C4-2B (cell line): ENCODE measurements around the gene FAHD2A.
A peak's percentile ranks its signal among the peaks of the same experiment; 100 is the strongest.
"Not testable (repeated sequence)": the region's sequence is repeated elsewhere in the genome, so short reads cannot be mapped to it uniquely, and the experiment has no call there.

Experiments used
- H3K27ac ChIP-seq: fragments of 450-650 bp; 2 replicates; pipeline ENCODE4 v1.5.1; 2017
- ZFX ChIP-seq: fragments of 450-650 bp; IDR thresholded peaks from 2 replicates; pipeline ENCODE4 v1.6.1; 2017
- TF ChIP-seq, protein P1 (sequence below): fragments of 450-650 bp; conservative IDR thresholded peaks from 2 replicates; pipeline ENCODE4 v1.5.1; 2017; ENCODE audit warnings: mild to moderate bottlenecking

Gene FAHD2A

DNA sequence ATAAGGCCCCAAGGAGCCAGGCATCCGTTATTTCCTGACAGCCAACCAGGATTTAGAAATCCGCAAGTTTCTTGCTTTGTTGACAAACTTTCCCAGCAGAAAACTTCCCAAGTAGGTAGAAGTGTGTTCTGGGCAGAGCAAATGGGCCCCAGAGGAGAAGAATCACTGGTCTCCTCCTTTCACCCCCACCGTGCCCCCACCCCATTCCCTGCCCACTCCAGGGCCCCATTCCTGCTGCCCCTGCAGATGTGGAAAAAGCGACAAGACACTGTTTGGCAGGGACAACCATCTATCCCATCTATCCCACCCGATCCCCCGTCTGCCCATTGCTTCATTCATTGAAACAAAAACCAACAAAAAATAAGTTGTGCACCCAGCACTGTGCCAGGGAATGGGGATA, 10.2 kb upstream of the FAHD2A start:
- H3K27ac ChIP-seq: no peak overlapping the region
- TF ChIP-seq, protein P1, sequence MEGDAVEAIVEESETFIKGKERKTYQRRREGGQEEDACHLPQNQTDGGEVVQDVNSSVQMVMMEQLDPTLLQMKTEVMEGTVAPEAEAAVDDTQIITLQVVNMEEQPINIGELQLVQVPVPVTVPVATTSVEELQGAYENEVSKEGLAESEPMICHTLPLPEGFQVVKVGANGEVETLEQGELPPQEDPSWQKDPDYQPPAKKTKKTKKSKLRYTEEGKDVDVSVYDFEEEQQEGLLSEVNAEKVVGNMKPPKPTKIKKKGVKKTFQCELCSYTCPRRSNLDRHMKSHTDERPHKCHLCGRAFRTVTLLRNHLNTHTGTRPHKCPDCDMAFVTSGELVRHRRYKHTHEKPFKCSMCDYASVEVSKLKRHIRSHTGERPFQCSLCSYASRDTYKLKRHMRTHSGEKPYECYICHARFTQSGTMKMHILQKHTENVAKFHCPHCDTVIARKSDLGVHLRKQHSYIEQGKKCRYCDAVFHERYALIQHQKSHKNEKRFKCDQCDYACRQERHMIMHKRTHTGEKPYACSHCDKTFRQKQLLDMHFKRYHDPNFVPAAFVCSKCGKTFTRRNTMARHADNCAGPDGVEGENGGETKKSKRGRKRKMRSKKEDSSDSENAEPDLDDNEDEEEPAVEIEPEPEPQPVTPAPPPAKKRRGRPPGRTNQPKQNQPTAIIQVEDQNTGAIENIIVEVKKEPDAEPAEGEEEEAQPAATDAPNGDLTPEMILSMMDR: no peak
- TF ChIP-seq ZFX: no peak

DNA sequence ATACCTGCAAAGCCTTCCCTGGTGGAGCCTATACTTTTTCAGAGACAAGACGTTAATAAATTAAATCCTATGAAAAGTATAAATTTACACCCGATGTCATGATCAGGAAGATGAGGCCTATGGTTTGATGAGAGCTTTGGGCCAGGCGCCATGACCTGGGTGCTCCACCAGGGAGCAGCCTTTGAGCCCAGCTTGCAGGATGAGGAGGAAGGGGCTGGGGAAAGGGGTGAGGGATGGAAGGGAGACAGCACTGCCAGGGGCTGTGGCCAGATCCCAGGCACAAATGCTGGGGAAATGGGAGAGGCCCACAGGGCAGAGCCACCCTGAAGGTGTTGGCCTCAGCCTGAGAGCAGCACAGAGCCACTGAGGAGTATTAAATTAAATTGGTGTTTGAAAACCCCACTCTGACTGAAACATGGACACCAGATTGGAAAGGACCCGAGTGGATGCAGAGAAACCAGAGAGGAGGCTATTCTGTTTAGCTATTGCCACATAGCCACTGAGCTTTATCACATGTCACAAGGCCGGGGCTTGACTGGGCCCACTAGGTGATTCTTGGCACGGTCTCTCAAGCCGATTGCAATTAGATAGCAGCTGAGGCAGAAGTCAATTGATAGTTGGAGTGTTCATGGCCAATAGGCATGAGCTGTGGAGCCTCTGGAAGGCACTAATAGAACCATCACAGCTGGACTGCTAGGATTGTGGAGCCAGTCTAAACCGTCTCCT, 9.6 kb upstream of the FAHD2A start:
- no peak overlapping the region for H3K27ac ChIP-seq
- TF ChIP-seq, protein P1: peak; percentile 24
- TF ChIP-seq ZFX: no peak

DNA sequence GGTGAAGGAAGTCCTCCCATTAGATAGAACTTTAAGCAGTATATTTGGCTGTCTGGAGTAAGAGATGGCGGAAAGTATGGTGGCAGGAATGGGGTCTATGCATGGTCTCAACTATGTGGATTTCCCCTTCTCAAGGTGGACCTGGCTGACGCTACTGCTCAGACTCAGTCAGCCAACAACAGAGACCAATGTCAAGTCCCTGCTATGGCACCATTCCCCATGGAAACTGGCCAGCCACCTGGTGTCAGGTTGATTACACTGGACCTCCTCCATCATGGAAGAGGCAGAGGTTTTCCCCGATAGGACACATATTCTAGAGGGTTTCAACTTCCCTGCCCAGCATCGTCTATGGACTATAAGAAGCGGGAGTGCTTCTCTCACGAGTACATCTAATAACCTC, 8.6 kb upstream of the FAHD2A start:
- H3K27ac ChIP-seq: no peak overlapping the region
- TF ChIP-seq, protein P1: no peak
- TF ChIP-seq ZFX: no peak

DNA sequence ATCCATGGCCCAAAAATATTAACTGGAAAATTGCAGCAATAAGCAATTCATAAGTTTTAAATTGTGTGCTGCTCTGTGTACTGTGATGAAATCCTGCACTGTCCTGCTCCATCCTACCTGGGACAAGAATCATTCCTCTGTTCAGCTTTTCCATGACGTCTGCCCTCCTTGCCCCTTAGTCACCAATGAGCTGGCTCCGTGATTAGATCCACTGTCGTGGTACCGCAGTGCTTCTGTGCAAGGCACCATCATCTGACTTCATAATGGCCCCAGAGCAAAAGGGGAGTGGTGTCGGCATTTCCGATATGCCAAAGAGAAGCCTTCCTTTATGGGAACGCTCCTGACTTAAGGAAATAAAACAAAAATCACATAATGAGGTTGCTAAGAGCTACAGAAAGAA, 3.4 kb upstream of the FAHD2A start:
- TF ChIP-seq ZFX: no peak
- TF ChIP-seq, protein P1: no peak
- no peak overlapping the region for H3K27ac ChIP-seq

DNA sequence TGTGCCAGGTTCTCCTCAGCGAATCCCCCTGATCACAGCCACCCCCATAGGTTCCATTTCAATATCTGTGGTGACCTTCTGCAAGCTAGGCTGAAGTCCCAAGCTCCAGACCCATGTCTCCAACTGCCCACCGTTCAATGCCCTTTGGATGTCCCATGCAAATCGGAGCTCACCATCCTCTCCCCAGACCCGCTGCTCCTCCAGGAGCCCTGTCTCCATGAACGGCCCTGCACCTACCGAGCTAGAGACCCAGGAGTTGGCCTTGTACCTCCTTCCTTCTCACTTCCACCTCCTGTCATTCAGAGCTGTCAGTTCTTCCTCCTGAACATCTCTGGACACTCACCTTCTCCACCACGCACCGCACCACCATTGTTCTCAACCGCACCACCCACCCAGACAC, 1.0 kb upstream of the FAHD2A start:
- peak overlapping the region; percentile 85; the same call in 1 of the 2 replicates for H3K27ac ChIP-seq
- TF ChIP-seq ZFX: no peak
- TF ChIP-seq, protein P1: no peak

DNA sequence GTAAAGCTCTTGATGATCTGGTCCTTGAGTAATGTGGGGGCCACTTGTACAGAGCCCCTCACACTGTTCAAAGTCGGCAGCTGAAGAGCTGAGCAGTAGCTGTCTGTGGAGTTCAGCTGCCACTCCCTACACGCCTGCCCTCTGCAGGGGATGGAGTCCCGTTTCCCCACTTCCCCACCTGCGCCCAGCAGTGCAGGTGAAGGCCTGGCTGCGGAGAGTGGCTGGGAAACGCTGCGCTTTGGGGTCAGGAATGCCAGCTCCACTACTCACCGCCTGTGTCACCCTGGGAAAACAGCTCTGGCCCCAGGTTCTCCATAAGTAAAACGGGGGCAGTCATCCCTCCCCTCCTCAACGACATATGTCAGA, 521 bp upstream of the FAHD2A start:
- H3K27ac ChIP-seq: peak overlapping the region; percentile 85

DNA sequence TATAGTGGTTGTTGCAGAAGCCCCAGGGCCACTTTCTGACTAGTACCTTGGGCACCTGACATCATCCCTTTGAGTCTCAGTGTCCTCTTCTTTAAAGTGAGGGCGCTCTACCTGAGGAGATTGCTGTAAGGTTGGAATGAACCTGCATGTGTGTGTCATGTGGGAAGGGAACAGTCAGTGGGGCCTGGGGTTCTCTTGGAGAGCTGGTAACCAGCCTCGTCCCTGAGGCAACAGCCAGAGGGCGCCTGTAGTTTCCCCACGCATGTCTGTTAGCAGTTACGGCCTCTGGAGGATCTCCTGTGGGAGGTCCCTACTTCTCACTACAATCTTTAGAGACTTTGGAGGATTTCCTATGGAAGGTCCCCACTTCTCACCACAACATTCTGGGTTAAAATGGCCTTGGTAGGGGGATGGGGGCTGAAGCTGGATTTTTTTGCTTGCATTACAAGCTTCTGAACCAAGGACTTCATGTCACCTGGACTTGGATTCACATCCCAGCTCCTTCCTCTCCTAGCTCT, 755 bp downstream of the FAHD2A start:
- peak overlapping the region; percentile 85 for H3K27ac ChIP-seq
- TF ChIP-seq, protein P1: peak; percentile 63

DNA sequence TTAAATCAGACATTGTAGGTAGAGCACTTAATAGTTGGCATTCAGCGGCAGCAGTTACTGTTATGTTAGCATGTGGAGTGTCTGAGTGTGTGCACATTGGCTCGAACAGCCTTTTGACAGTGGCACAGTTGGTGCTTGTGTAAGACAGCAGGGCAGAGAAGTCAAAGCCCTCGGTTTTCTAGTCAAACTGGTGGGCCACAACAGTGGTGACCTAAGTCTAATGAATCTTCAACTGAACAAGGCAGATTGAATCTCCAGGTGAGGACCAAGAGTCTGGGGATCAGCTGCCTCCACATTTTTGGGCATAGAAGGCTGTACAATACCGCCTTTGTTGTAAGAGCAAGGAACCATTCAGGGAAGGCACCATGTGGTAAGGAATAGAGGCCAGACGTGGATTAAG, 1.3 kb downstream of the FAHD2A start:
- H3K27ac ChIP-seq: not testable (repeated sequence)

DNA sequence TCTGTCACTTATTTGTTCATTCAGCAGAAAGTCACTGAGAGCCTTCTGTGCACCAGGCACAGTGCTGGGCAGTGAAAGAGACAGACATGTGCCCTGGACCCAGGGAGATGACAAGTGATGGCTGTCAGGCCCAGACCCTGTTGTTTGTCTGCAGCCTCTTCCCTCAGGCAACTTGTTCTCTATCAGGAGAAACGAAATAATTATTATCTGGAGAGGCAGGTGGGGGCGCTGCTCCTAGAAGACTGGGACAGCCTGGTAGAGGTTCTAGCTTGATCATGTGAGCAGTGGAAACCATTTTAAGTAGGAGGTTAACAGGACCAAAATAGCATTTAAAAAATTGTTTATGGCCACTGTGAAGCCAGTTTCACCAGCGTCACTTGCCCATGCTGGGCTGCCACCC, 2.2 kb downstream of the FAHD2A start:
- not testable (repeated sequence) for H3K27ac ChIP-seq

DNA sequence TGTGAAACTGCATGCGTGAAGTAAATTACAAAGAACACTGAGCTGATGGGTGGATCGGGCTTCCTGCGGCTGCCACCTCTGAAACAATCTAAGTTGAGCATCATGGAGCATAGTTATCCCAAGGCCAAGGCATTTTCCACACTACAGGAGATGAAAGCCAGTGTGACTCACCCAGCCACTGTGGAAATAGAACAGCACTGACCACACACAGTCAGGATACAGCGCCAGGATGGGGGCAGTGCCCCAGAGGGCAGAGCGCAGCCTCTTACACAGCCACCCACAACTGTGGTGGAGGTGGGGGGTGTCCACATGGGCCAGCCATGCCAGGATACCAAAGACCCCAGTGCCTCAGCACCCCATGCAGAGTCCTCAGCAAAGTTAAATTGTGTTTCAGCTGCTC, 8.7 kb downstream of the FAHD2A start:
- not testable (repeated sequence) for H3K27ac ChIP-seq
